HG03103 (cell line): ENCODE measurements around the gene PRH1.

Experiments used
- ATAC-seq: cut with Tn5 transposase; IDR thresholded peaks from one replicate; pipeline ENCODE4 v1.9.1; 2021; ENCODE audit warnings: low read depth; ENCODE audit not compliant: unreplicated experiment

The PRH1 gene

DNA sequence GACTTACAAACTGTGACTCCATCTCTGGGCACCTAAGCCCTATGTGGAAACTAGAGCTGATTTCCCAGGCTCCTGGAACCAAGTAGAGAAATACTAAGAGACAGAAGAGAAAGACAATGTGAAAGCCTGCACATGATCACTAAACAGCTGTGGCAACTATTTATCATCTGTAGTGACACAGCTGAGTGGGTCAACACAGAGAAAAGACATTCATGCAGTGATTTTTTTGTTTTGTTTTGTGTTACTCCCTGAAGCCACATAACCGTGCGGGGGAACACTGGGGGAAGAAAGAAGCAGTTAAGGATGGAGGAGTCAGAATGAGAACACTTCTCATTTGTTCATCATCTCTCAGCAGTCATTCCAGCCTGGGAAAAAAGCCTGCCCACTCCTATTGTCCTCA is 36.3 kb downstream of the PRH1 start:
- ATAC-seq = no peak

DNA sequence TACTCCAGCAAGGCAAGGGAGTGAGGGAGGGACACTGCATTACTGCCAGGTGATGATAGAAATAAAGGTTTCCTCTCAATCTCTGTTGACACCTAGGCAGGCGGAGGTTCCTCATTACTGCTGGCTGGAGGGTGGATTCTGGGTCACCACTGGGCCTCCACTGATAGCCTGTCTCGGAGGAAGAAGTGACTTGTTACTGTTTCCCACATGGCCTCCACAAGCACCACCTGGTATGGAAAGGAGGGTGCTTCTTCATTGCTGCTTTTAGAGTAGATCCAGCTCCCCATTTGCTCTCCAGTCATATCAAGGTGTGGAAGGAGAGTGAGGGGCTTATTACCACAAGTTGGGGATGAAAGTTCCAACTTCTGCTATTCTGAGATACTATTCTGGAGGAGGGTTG is 41.2 kb downstream of the PRH1 start:
- ATAC-seq = no peak

DNA sequence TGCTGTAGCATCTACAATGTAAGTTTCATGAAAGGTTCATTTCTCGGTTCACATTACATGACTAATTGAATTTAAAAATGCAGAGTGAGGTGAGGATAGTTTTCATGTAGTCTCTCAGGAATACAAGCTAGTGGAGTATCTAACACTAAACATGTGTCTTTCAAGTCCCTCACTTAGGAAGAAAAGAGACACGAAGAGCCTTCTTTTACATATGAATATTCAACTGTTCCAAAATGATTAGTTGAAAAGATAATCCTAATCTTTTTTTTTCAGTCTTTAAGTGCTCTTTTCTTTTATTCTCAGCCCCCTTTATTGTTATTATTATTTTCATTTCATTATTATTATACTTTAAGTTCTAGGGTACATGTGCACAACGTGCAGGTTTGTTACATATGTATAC is 45.6 kb downstream of the PRH1 start:
- no peak for ATAC-seq
